PFSK-1 (cell line): Measurements from ENCODE around the gene KRTAP10-3.

ENCODE experiments used
- FOXP2 ChIP-seq: optimal IDR thresholded peaks from 2 replicates; pipeline ENCODE3; 2011; ENCODE audit warnings: borderline replicate concordance, control low read depth, inconsistent platforms; ENCODE audit not compliant: insufficient read depth; ENCODE audit errors: extremely low read length, extremely low read depth
- POLR2AphosphoS5 ChIP-seq: IDR thresholded peaks from 2 replicates; pipeline ENCODE4 v1.6.1; 2012; ENCODE audit warnings: low read depth, mild to moderate bottlenecking, control low read depth, low read length, moderate library complexity
- REST ChIP-seq, 2 experiments: IDR thresholded peaks; 2 replicates each; pipeline versions ENCODE4 v1.6.1 to v1.8.0; 2011 to 2012; ENCODE audit warnings: low read depth in 2 of 2, low read length in 2 of 2, control low read depth in 1 of 2, inconsistent platforms in 1 of 2, mild to moderate bottlenecking in 1 of 2, moderate library complexity in 1 of 2; ENCODE audit not compliant: insufficient read depth in 1 of 2
- SIN3A ChIP-seq: IDR thresholded peaks from 2 replicates; pipeline ENCODE4 v1.6.1; 2012; ENCODE audit warnings: mild to moderate bottlenecking, low read length, moderate library complexity, borderline replicate concordance; ENCODE audit not compliant: insufficient read depth
- TAF1 ChIP-seq: IDR thresholded peaks from 2 replicates; pipeline ENCODE4 v1.6.1; 2012; ENCODE audit warnings: low read length, control low read depth, borderline replicate concordance; ENCODE audit not compliant: insufficient read depth

KRTAP10-3 gene

GRCh38 chr21:44511938-44512275, 46.7 kb downstream of the KRTAP10-3 start:
- TF ChIP-seq SIN3A: no peak
- no peak for TF ChIP-seq FOXP2
- no peak for TF ChIP-seq POLR2AphosphoS5
- no peak for TF ChIP-seq REST (IDR thresholded peaks at IDR 0.05; ENCODE audit: insufficient read depth in 1 of 2, low read depth in 2 of 2, low read length in 2 of 2)
- no peak for TF ChIP-seq TAF1

GRCh38 chr21:44511219-44511937, 47.2 kb downstream of the KRTAP10-3 start:
- TF ChIP-seq FOXP2 (no peak), POLR2AphosphoS5 (no peak), SIN3A (no peak), REST (IDR thresholded peaks at IDR 0.05; ENCODE audit: insufficient read depth in 1 of 2, low read depth in 2 of 2, low read length in 2 of 2) (no peak), TAF1 (no peak)

GRCh38 chr21:44510508-44511218, 47.9 kb downstream of the KRTAP10-3 start:
- peak; percentile 32 for TF ChIP-seq FOXP2
- no peak for TF ChIP-seq POLR2AphosphoS5
- no peak for TF ChIP-seq REST (IDR thresholded peaks at IDR 0.05; ENCODE audit: insufficient read depth in 1 of 2, low read depth in 2 of 2, low read length in 2 of 2)

GRCh38 chr21:44510109-44510507, 48.5 kb downstream of the KRTAP10-3 start:
- no peak for TF ChIP-seq TAF1
- no peak for TF ChIP-seq SIN3A
- TF ChIP-seq POLR2AphosphoS5: no peak
- no peak for TF ChIP-seq REST (IDR thresholded peaks at IDR 0.05; ENCODE audit: insufficient read depth in 1 of 2, low read depth in 2 of 2, low read length in 2 of 2)
- TF ChIP-seq FOXP2: no peak
